Muscle layer of duodenum (tissue), 2 donors: ENCODE results near the gene PM20D2.

Experiments used
- H3K27ac ChIP-seq: one replicate; pipeline ENCODE4 v1.7.0; 2013; ENCODE audit warnings: mild to moderate bottlenecking, low read length
- H3K27me3 ChIP-seq: one replicate; pipeline ENCODE4 v1.7.0; 2013; ENCODE audit warnings: low read depth, mild to moderate bottlenecking, control low read depth, low read length
- H3K36me3 ChIP-seq, 2 donors: one replicate each; pipeline ENCODE4 v1.7.0; 2013; ENCODE audit warnings: low read length in 2 of 2, control low read depth in 1 of 2, mild to moderate bottlenecking in 1 of 2; ENCODE audit not compliant: insufficient read depth in 2 of 2, control insufficient read depth in 1 of 2
- H3K4me1 ChIP-seq, 2 donors: one replicate each; pipeline ENCODE4 v1.7.0; 2013; ENCODE audit warnings: low read length in 2 of 2, mild to moderate bottlenecking in 2 of 2, control low read depth in 1 of 2, moderate library complexity in 1 of 2; ENCODE audit not compliant: insufficient read depth in 2 of 2, control insufficient read depth in 1 of 2
- H3K4me3 ChIP-seq, 2 donors: one replicate each; pipeline ENCODE4 v1.7.0; 2013; ENCODE audit warnings: low read length in 2 of 2, low read depth in 1 of 2, mild to moderate bottlenecking in 1 of 2
- H3K9me3 ChIP-seq, 2 donors: one replicate each; pipeline ENCODE4 v1.7.0; 2013; ENCODE audit warnings: low read length in 2 of 2, control low read depth in 1 of 2, mild to moderate bottlenecking in 1 of 2; ENCODE audit not compliant: control insufficient read depth in 1 of 2
- donor health status: healthy.

PM20D2 gene

DNA sequence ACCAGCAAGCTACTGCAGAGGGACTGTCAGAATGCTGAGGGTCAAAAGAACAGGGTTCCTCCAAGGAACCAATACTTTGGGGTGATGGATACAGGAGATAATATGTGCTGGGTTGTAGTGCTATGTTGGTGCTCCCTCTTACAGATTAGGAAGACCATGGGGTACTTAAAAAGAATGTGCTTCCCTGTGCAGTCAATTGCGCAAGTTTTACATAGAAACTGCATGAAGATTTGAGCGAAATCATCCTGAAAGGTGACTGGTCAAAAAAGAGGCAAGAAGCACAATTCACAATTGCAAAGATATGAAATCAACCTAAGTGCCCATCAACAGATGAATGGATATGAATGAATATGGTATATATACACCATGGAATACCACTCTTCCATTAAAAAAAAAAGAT lies 37.4 kb downstream of the PM20D2 start:
- H3K36me3 ChIP-seq = no peaks in the 10 kb centered on the region
- no peak overlapping the region for H3K27ac ChIP-seq
- H3K4me1 ChIP-seq = no peaks in the 10 kb centered on the region
- no peaks in the 10 kb centered on the region for H3K9me3 ChIP-seq
- H3K27me3 ChIP-seq = no peaks in the 10 kb centered on the region
- H3K4me3 ChIP-seq = no peak overlapping the region

DNA sequence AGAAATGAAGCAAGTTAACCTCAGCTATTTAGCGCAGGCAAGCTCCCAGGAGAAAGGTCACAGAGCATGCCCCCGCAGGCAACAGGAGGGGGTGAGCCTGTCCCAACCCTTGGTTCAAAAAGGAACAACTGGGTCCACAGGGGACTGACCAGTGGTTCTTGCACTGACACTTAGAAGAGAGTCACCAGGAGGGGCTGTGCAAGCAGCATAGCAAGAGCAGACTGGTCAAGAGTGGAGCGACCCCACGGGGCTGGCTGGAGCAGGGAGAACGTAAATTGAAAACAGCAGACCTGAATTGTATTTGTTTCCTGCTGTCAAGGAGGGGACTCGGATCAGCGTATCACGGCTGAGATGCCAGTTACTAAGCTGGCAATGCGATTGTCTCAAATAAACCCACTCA lies 38.5 kb downstream of the PM20D2 start:
- Histone ChIP-seq H3K4me1 (no peaks in the 10 kb centered on the region), H3K27ac (no peak overlapping the region), H3K27me3 (no peaks in the 10 kb centered on the region), H3K9me3 (no peaks in the 10 kb centered on the region), H3K36me3 (no peaks in the 10 kb centered on the region), H3K4me3 (no peak overlapping the region)

DNA sequence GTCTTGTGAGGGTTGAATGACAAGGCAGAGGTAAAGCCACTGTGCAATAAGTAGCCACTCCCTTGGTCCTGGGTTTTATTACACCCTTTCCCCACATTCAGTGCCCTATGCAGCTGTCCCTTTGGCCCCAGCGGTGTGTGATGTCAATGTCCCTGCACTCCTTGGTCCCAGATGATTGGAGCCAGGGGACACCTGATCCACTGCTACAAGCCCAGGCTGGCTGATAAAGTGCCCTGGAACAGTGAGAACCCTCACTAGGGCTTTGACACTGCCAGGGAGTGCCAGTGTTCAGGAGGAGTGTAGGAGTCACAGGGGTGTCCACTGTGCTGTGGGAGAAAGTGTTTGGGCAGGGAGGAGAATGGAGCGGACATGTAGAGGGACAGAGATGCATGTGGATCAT lies 40.9 kb downstream of the PM20D2 start:
- H3K36me3 ChIP-seq = no peaks in the 10 kb centered on the region
- no peaks in the 10 kb centered on the region for H3K27me3 ChIP-seq
- H3K9me3 ChIP-seq = no peaks in the 10 kb centered on the region
- H3K27ac ChIP-seq = no peak overlapping the region
- H3K4me3 ChIP-seq = no peak overlapping the region
- no peaks in the 10 kb centered on the region for H3K4me1 ChIP-seq

DNA sequence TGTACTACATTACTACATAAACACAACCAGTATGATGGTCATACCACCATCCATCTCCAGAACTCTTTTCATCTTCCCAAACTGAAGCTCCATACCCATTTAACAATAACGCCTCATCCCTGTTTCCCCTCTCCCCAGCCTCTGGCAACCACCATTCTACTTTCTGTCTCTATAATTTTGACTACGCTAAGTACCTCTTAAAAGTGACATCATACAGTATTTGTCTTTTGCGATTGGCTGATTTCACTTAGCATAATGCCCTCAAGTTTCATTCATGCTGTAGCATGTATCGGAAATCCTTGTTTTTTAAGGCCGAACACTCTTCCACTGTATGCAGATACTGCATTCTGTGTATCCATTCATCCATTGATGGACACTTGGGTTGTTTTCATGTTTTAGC lies 41.6 kb downstream of the PM20D2 start:
- Histone ChIP-seq H3K27me3 (no peaks in the 10 kb centered on the region), H3K4me1 (no peaks in the 10 kb centered on the region), H3K36me3 (no peaks in the 10 kb centered on the region), H3K9me3 (no peaks in the 10 kb centered on the region), H3K4me3 (no peak overlapping the region), H3K27ac (no peak overlapping the region)

DNA sequence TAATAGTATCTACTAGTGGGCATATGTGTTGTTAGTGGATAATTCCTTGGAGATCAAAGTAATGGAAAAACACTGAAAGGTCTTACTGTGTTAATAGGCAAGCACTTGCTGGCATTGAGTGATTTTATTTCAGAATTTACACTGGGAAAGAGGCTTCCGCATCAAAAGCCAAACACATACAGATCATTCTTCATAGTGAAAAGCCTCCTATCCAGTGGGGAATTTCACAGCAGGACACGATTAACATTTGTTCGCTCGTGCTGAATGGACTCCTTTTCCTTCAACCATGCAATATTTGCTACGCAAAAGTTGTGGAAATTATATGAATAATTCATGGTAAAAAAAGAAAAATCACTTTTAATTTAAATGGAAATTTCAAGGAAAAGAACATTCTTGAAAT lies 44.9 kb downstream of the PM20D2 start:
- Histone ChIP-seq H3K27me3 (no peaks in the 10 kb centered on the region), H3K4me1 (no peaks in the 10 kb centered on the region), H3K36me3 (no peaks in the 10 kb centered on the region), H3K9me3 (peaks cover 0 to 16% of the 10 kb centered on the region in 2 donors), H3K27ac (no peak overlapping the region), H3K4me3 (no peak overlapping the region)

DNA sequence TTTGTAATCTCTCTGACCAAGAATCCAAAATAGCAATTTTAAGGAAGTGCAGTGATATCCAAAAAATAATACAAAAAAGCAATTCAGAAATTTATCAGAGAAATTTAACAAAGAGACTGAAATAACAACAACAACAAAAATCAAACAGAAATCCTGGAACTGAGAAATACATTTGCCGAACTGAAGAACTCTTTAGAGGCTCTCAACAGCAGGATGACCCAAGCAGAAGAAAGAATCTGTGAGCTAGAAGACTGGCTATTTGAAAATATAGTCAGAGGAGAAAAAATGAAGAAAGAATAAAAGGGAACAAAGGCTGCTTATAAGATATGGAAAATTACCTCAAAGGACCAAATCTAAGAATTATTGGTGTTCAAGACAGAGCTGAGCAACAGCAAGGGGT lies 48.7 kb downstream of the PM20D2 start:
- Histone ChIP-seq H3K27me3 (no peaks in the 10 kb centered on the region), H3K4me1 (no peaks in the 10 kb centered on the region), H3K36me3 (no peaks in the 10 kb centered on the region)

DNA sequence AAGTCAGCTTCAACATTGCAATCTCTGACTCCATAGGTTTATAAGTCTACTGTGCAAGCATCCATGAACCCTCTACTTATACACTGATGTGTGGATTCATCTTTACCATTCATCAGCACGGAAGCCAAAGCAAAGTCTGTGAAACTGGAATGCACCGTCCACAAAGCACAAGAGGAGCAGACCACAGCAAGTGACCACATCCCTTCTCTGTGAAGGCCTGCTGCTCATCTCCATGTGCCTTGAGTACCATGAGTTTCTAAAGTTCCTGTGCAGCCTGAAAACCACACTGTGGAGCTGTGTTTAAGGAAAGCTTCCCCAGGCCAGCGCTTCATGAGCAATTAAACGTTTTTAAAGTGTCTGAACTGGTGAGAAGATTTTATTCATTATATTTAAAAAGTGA lies 51.3 kb downstream of the PM20D2 start:
- Histone ChIP-seq H3K9me3 (peaks cover 0 to 17% of the 10 kb centered on the region in 2 donors), H3K27ac (no peak overlapping the region), H3K4me3 (no peak overlapping the region), H3K27me3 (no peaks in the 10 kb centered on the region), H3K4me1 (no peaks in the 10 kb centered on the region), H3K36me3 (no peaks in the 10 kb centered on the region)

More for the DNA sequence above, 48.7 kb downstream of the PM20D2 start:
- Histone ChIP-seq H3K27ac (no peak overlapping the region), H3K9me3 (peaks cover 0 to 17% of the 10 kb centered on the region in 2 donors), H3K4me3 (no peak overlapping the region)

DNA sequence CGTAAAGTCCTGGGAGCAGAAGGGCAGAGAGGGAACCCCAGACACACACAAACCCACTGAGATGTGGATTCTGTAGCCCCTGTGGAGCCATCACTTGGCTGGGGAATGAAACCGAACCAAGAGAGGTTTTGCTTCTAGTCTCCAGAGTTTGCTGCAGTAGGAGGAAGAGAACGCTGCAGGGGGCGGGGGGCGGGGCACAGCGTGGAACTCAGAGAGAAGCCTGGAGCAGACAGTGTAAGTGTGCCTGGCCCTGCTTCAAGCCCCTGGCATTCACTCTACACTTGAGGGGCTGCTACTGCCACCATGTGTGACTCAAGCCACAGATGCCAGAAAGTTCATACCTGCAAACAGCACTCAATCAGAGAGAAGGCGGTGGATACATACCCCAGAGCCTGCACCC lies 52.4 kb downstream of the PM20D2 start:
- Histone ChIP-seq H3K27me3 (no peaks in the 10 kb centered on the region), H3K4me1 (no peaks in the 10 kb centered on the region), H3K36me3 (no peaks in the 10 kb centered on the region), H3K27ac (no peak overlapping the region), H3K4me3 (no peak overlapping the region), H3K9me3 (peaks cover 0 to 17% of the 10 kb centered on the region in 2 donors)

DNA sequence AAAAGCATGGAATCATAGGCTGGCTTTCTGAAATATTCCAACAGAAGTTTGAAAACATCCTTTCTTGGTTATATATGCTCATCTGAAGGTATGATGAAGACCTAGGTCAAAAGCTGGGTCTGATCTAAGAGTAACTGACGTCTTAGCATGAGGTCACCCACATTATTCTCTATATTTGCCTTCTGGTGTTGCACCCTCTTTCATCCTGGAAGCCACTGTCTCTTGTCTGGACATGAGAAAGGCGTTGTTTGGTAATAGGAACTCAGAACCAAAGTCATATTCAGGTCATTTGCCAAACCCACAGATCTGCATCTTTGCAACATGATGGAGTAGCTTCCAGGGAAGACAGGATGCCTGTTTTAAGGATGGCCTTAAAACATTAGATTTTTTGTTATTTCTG lies 53.7 kb downstream of the PM20D2 start:
- Histone ChIP-seq H3K27ac (no peak overlapping the region), H3K36me3 (no peaks in the 10 kb centered on the region), H3K27me3 (no peaks in the 10 kb centered on the region)

DNA sequence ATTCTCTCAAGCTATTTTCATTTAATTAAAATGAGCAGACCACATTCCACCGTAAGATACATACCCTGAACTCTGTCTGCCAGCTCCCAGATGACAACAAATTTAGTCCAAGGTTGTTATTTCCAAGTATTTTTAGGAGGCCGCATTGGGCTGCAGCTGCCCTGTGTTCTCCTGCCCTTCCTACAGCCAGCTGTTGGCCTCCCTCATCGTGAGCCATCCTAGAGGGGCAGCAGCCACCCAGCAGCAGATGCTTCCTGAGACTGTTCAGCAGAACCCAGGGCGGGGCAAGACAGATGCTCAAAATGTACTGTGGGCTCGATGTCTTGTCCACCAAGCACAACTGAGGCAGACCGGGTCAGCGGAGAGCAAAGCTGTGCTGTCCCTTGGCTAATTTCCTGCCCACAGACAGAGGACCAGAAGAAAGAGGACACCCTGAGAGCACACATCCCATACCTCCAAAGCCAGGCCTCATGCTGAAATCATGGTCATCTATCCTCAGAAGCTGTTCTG lies 54.9 kb downstream of the PM20D2 start:
- Histone ChIP-seq H3K36me3 (no peaks in the 10 kb centered on the region), H3K27me3 (no peaks in the 10 kb centered on the region), H3K4me3 (no peak overlapping the region), H3K27ac (no peak overlapping the region), H3K9me3 (peaks cover 0 to under 1% of the 10 kb centered on the region in 2 donors), H3K4me1 (no peaks in the 10 kb centered on the region)

More for the DNA sequence above, 53.7 kb downstream of the PM20D2 start:
- Histone ChIP-seq H3K9me3 (peaks cover 0 to 12% of the 10 kb centered on the region in 2 donors), H3K4me1 (no peaks in the 10 kb centered on the region), H3K4me3 (no peak overlapping the region)

DNA sequence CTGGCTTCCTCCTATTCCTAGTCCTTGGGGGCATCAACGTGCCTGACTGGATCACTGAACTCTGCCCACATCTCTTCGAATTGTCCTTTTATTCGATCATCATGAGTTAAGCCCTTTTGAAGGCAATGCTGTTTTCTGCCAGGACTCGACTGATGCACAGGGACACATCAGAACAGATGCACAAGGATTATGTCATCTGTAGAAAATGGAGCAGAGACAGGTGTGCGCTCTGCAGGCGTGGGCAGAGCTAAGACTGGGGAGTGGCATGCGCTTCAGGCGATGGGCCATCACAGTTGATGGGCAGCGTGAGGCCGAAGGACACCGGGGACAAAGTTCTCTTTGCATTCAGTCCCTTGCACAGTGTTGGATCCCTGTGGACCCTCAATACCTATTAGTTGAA lies 58.2 kb downstream of the PM20D2 start:
- Histone ChIP-seq H3K4me1 (no peaks in the 10 kb centered on the region), H3K36me3 (no peaks in the 10 kb centered on the region), H3K27ac (no peak overlapping the region), H3K27me3 (no peaks in the 10 kb centered on the region), H3K9me3 (no peaks in the 10 kb centered on the region), H3K4me3 (no peak overlapping the region)

DNA sequence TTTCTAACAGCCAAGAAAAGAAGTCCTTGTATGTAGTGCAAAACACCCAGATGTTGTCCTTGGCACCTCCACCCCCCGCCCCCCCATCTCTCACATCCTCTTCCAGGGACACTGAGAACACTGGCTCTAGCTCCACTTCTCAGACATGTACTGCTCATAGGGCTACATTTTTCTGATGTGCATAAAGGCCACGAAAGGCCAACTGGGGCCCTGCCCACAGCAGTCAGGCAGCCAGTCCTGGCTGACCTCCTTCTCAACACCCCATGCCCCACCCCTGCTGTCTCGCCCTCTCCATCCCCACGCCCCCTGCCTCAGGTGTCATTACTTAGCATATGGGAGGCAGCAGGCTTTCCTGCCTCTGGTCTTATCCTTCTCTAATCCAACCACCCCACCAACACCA lies 60.0 kb downstream of the PM20D2 start:
- H3K27ac ChIP-seq = no peak overlapping the region
- no peaks in the 10 kb centered on the region for H3K27me3 ChIP-seq
- H3K4me1 ChIP-seq = no peaks in the 10 kb centered on the region
- H3K36me3 ChIP-seq = no peaks in the 10 kb centered on the region
- H3K4me3 ChIP-seq = no peak overlapping the region
- no peaks in the 10 kb centered on the region for H3K9me3 ChIP-seq
